Pancreas (tissue), 10 donors: ENCODE measurements around the gene MTARC1. TPM values are rescaled to one million over a fixed set of nuclear protein-coding genes. Genes with fewer than 3 reads are reported as not detected.

ENCODE experiments used
- ATAC-seq, 4 donors: fragments of 200-7000 bp; cut with Tn5 transposase; one replicate each; pipeline versions ENCODE4 v1.8.0 to v1.9.1; 2020; ENCODE audit warnings: mild to moderate bottlenecking in 4 of 4, moderate library complexity in 4 of 4
- DNase-seq, 6 donors: peaks; one replicate each; pipeline ENCODE4 v3.0.0-alpha.2; 2020
- FAIRE-seq: peaks from 2 replicates; lab custom pipeline; 2012; peaks lifted over from hg19 to GRCh38; lab: Jason Lieb, UNC
- H3K27ac ChIP-seq, 4 donors: fragments of 200-600 bp; sonication (generic); 1 replicate in 3 of 4; 2 replicates in 1 of 4; pipeline versions ENCODE4 v1.5.0 to v1.8.0; 2020
- H3K27me3 ChIP-seq, 4 donors: fragments of 200-600 bp; one replicate each; pipeline ENCODE4 v1.8.0; 2021
- H3K36me3 ChIP-seq, 3 donors: fragments of 200-600 bp; sonication (generic) in 1 of 3; one replicate each; pipeline versions ENCODE4 v1.5.0 to v1.8.0; 2020 to 2021
- H3K4me1 ChIP-seq, 3 donors: fragments of 200-600 bp; one replicate each; pipeline ENCODE4 v1.8.0; 2021
- H3K4me3 ChIP-seq, 4 donors: fragments of 200-600 bp; sonication (generic) in 2 of 4; one replicate each; pipeline versions ENCODE4 v1.5.0 to v1.8.0; 2020 to 2021
- H3K9me3 ChIP-seq, 4 donors: fragments of 200-600 bp; one replicate each; pipeline ENCODE4 v1.8.0; 2021
- CTCF ChIP-seq, 4 donors: fragments of 200-600 bp; sonication (generic) in 3 of 4; IDR thresholded peaks; one replicate each; pipeline versions ENCODE4 v1.5.0 to v1.8.0; 2021; ENCODE audit warnings: antibody characterized with exemption in 4 of 4
- WGBS, 2 donors: extraction: QIAGEN DNeasy Blood & Tissue Kit; methylation state at CpG; one replicate each; pipeline ENCODE4 v1.1.7; 2013; 5-methylcytosine and 5-hydroxymethylcytosine counted together
- intact Hi-C, 3 donors: fragments of 100-400 bp; cut with DNase I; formaldehyde crosslinking; loops; one replicate each; pipeline versions ENCODE4 v1.11.1 to v1.14.2; 2022
- polyA plus RNA-seq, 2 donors: library from polyadenylated mRNA; stranded (reverse); fragments of 200-250 nt; gene quantifications; one replicate each; pipeline ENCODE4 v1.2.3, GENCODE V29; 2013
- total RNA-seq, 6 donors: library from RNA; stranded (reverse); fragmentation: NEBNext Ultra II Directional in 4 of 6; extraction: Animal tissue kit (Norgen Biotek cat#: 25700) in 4 of 6; gene quantifications; one replicate each; pipeline versions ENCODE4 v1.2.1 to v1.2.4, GENCODE V29; 2021 to 2023
- donor health status: healthy with polysubstance abuse.
- donor health status: DM: no; HTN: no; CAD: no; lungs with moderate emphysema.
- donor health status: DM: no; HTN: no; CAD: no.
- donor health status: control.
- donor health status: control.
- donor health status: Bipolar disorder and iron deficiency.
- donor health status: DM: yes; HTN: yes; CAD: no.
- donor health status: DM: no; HTN: no; CAD: no.
- donor health status: DM: no; HTN: no; CAD: no.
- donor health status: DM: yes; HTN: yes; CAD: no.

The MTARC1 gene
- total and polyA plus RNA-seq, 8 donors, result 2.5 to 10.8 (median 7.1) TPM

GRCh38 chr1:220750131-220750515 is 36.6 kb upstream of the MTARC1 start:
- Histone ChIP-seq H3K9me3 (no peaks in the 10 kb centered on the region), H3K4me1 (peaks cover 22 to 32% (median 23%) of the 10 kb centered on the region in 3 donors), H3K27me3 (no peaks in the 10 kb centered on the region), H3K27ac (peak overlapping the region in 2 of 4 donors; percentile 93 to 96), H3K36me3 (peaks cover 0 to 1% (median 0%) of the 10 kb centered on the region in 3 donors), H3K4me3 (peak overlapping the region in 2 of 4 donors; percentile 5 to 82)
- ATAC-seq (no peak), DNase-seq (no peak), FAIRE-seq (no peak)
- WGBS, 2 donors, result 14 to 15% methylated on average over 6 of the region's 6 CpGs
- intact Hi-C loops, result no loop called here
- no peak for TF ChIP-seq CTCF (IDR thresholded peaks at IDR 0.05)

- Histone ChIP-seq H3K27ac (peak overlapping the region; percentile 16 to 96 (median 68)), H3K9me3 (no peaks in the 10 kb centered on the region), H3K36me3 (peaks cover 0 to 10% (median 3%) of the 10 kb centered on the region in 3 donors), H3K27me3 (no peaks in the 10 kb centered on the region), H3K4me3 (peak overlapping the region in 1 of 4 donors; percentile 82), H3K4me1 (peaks cover 22 to 32% (median 23%) of the 10 kb centered on the region in 3 donors)
- peak in 2 of 6 donors; percentile 44 to 67 for DNase-seq
- 22 to 24% methylated on average over 2 of the region's 2 CpGs for WGBS, 2 donors
- peak in 3 of 4 donors; percentile 26 to 60 (median 34) for ATAC-seq
- intact Hi-C loops, result no loop called here
- no peak for TF ChIP-seq CTCF (IDR thresholded peaks at IDR 0.05)
- FAIRE-seq, result no peak
Observed at GRCh38 chr1:220751111-220751510, 35.6 kb upstream of the MTARC1 start.

GRCh38 chr1:220754212-220754917 is 32.3 kb upstream of the MTARC1 start:
- Histone ChIP-seq H3K4me3 (no peak overlapping the region), H3K27ac (no peak overlapping the region), H3K36me3 (peaks cover 0 to 29% (median 7%) of the 10 kb centered on the region in 3 donors), H3K9me3 (no peaks in the 10 kb centered on the region), H3K27me3 (no peaks in the 10 kb centered on the region), H3K4me1 (peaks cover 17 to 27% (median 21%) of the 10 kb centered on the region in 3 donors)
- ATAC-seq (no peak), DNase-seq (no peak), FAIRE-seq (no peak)
- 79 to 93% methylated on average over 6 of the region's 6 CpGs for WGBS, 2 donors
- no peak for TF ChIP-seq CTCF (IDR thresholded peaks at IDR 0.05)
- intact Hi-C loops, result no loop called here

- Histone ChIP-seq H3K36me3 (peaks cover 0 to 29% (median 7%) of the 10 kb centered on the region in 3 donors), H3K4me3 (no peak overlapping the region), H3K27me3 (no peaks in the 10 kb centered on the region), H3K9me3 (no peaks in the 10 kb centered on the region), H3K27ac (no peak overlapping the region), H3K4me1 (peaks cover 16 to 24% (median 17%) of the 10 kb centered on the region in 3 donors)
- FAIRE-seq (no peak), ATAC-seq (no peak), DNase-seq (no peak)
- intact Hi-C loops, result no loop called here
- 95 to 97% methylated on average over 4 of the region's 4 CpGs for WGBS, 2 donors
- TF ChIP-seq CTCF (IDR thresholded peaks at IDR 0.05), result no peak
Observed at GRCh38 chr1:220754918-220755295, 31.8 kb upstream of the MTARC1 start.

GRCh38 chr1:220755309-220755708 is 31.4 kb upstream of the MTARC1 start:
- no peak overlapping the region for H3K4me3 ChIP-seq
- intact Hi-C loops, result no loop called here
- H3K4me1 ChIP-seq, result peaks cover 15 to 20% (median 17%) of the 10 kb centered on the region in 3 donors
- ATAC-seq (no peak), FAIRE-seq (no peak), DNase-seq (no peak)
- peaks cover 0 to 29% (median 7%) of the 10 kb centered on the region in 3 donors for H3K36me3 ChIP-seq
- H3K9me3 ChIP-seq, result no peaks in the 10 kb centered on the region
- H3K27me3 ChIP-seq, result no peaks in the 10 kb centered on the region
- 89 to 95% methylated on average over 6 of the region's 6 CpGs for WGBS, 2 donors
- TF ChIP-seq CTCF (IDR thresholded peaks at IDR 0.05), result no peak
- H3K27ac ChIP-seq, result no peak overlapping the region
